Measurements from ENCODE around the gene FOXS1. TPM values are rescaled to one million over a fixed set of nuclear protein-coding genes. Genes with fewer than 3 reads are reported as not detected.
"Not testable (repeated sequence)": the region's sequence is repeated elsewhere in the genome, so short reads cannot be mapped to it uniquely, and the experiment has no call there.

Gene FOXS1
- total and polyA plus RNA-seq, 9 donors = 0.40 to 5.0 (median 0.69) TPM; not detected in 2

DNA sequence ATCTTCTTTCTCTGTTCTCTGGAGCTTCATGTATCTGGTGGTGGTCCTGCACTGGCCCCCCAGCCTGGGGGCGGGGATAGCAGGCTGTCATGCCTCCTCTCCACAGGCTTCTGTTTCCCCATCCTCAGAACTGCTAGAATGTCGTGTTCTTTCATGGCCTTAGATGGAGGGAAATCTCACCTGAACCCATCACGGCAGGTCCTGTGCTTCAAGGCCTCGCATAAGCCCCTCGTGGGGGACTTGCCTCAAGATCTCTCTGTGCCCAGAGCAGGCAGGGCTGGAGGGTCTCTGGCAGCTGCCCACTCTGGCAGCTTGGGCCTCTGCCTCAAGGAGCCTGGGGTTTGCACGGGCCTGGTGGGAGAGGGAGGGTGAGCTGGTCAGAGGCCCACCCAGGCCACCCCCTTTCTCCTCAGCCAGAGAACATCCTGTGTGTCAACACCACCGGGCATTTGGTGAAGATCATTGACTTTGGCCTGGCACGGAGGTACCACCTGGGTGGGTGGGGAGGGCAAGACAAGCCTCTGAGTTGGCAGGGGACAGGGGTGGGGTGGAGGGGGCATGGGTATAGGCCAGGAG is 14.9 kb downstream of the FOXS1 start:
- WGBS, 3 donors = 81 to 91% (median 90%) methylated on average over 5 to 8 of the region's 8 CpGs
- no peak overlapping the region for H3K4me3 ChIP-seq

DNA sequence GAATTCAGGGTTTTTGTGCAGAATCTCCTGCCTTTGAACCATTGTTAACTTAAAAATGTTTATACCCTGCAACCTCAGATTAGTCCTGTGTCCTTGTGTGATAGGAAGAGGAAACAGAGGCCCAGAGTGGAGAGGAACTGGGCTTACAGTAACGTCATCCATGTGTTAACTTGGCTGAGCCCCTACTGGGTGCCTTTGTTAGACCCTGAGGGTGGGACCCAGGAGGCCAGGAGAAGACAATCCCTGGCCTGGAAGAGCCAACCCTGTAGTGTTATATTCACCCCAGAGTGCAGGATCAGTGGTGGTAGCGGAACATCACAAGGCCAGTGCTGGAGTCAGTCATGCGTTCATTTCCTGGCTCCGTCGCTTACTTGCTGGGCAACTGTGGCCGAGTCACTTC is 15.7 kb downstream of the FOXS1 start:
- Histone ChIP-seq H3K27me3 (no peaks in the 10 kb centered on the region), H3K4me1 (ENCODE audit: insufficient read depth) (no peaks in the 10 kb centered on the region), H3K27ac (no peak overlapping the region), H3K9me3 (no peaks in the 10 kb centered on the region), H3K36me3 (no peaks in the 10 kb centered on the region), H3K4me3 (no peak overlapping the region)
- 84 to 87% (median 86%) methylated on average over 6 of the region's 6 CpGs for WGBS, 3 donors
- TF ChIP-seq, protein P1, sequence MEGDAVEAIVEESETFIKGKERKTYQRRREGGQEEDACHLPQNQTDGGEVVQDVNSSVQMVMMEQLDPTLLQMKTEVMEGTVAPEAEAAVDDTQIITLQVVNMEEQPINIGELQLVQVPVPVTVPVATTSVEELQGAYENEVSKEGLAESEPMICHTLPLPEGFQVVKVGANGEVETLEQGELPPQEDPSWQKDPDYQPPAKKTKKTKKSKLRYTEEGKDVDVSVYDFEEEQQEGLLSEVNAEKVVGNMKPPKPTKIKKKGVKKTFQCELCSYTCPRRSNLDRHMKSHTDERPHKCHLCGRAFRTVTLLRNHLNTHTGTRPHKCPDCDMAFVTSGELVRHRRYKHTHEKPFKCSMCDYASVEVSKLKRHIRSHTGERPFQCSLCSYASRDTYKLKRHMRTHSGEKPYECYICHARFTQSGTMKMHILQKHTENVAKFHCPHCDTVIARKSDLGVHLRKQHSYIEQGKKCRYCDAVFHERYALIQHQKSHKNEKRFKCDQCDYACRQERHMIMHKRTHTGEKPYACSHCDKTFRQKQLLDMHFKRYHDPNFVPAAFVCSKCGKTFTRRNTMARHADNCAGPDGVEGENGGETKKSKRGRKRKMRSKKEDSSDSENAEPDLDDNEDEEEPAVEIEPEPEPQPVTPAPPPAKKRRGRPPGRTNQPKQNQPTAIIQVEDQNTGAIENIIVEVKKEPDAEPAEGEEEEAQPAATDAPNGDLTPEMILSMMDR (IDR thresholded peaks at IDR 0.05) = no peak
- no peak for TF ChIP-seq EP300 (IDR thresholded peaks at IDR 0.05)
- TF ChIP-seq POLR2A (IDR thresholded peaks at IDR 0.05) = no peak
- intact Hi-C loops (cut with DNase I) = no loop called here
- no peak for DNase-seq

More for the DNA sequence above, 14.9 kb downstream of the FOXS1 start:
- H3K27ac ChIP-seq = no peak overlapping the region
- no peaks in the 10 kb centered on the region for H3K4me1 ChIP-seq (ENCODE audit: insufficient read depth)
- intact Hi-C loops (cut with DNase I) = no loop called here
- no peaks in the 10 kb centered on the region for H3K36me3 ChIP-seq
- no peaks in the 10 kb centered on the region for H3K27me3 ChIP-seq
- no peak for DNase-seq
- TF ChIP-seq EP300 (IDR thresholded peaks at IDR 0.05) (no peak), POLR2A (IDR thresholded peaks at IDR 0.05) (no peak)
- TF ChIP-seq, protein P1 (IDR thresholded peaks at IDR 0.05) = no peak
- no peaks in the 10 kb centered on the region for H3K9me3 ChIP-seq

DNA sequence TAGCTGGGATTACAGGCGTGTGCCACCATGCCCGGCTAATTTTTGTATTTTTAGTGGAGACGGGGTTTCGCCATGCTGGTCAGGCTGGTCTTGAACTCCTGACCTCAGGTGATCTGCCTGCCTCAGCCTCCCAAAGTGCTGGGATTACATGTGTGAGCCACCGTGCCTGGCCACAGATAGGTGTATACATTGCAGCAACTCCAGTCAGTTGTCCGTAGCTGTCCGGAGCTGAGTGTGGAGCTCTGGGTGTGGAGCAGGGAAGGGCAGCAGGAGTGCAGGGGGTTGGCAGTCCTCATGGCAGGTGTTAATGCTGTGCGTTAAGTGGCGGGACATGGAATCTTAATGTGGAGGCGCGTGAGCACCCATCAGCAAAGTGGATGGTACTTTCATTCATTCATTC is 17.4 kb downstream of the FOXS1 start:
- H3K4me1 ChIP-seq (ENCODE audit: insufficient read depth); DNase-seq; intact Hi-C loops (cut with DNase I); H3K27me3 ChIP-seq; H3K4me3 ChIP-seq; H3K9me3 ChIP-seq; H3K27ac ChIP-seq; H3K36me3 ChIP-seq: not testable (repeated sequence)
- 92 to 96% (median 95%) methylated on average over 11 of the region's 11 CpGs for WGBS, 3 donors

DNA sequence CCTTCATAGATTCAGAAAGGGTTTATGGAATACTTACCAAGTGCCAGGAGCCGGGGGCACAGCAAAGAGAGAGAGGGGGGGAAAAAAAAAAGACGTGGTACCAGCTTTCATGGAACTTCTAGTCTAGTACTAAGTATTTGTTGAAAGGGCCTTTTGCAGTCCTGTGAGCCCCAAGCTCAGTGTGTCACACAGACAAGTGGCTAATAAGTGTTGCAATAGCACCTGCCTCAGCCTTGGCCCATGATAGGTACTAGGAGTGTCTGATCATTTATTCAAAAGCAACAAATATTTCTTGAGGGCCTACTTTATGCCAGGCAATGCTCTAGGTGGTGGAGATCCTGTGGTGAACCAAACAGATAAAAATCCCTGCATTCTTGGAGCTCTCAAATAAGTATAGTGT is 18.3 kb downstream of the FOXS1 start:
- TF ChIP-seq POLR2A (IDR thresholded peaks at IDR 0.05) = no peak
- TF ChIP-seq, protein P1 (IDR thresholded peaks at IDR 0.05) = no peak
- TF ChIP-seq EP300 (IDR thresholded peaks at IDR 0.05) = no peak

DNA sequence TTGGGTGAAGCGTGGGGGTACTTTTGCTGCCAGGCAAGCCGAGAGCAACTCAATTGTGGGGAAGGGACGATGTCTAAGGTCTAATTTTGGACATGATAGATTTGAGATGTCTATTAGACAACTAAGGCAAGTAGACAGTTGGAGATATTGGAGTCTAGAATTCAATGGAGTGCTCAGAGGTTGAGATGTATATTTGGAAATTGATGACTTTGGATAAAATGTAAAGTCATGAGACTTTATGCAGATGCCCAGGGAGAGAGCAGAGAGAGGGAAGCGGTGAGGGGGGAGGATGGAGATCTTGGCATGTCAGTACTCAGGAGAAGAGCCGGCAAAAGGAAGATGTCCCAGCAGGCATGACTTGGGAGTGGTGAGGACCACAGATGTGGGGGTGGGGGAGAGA is 19.3 kb downstream of the FOXS1 start:
- Histone ChIP-seq H3K27me3 (no peaks in the 10 kb centered on the region), H3K36me3 (no peaks in the 10 kb centered on the region), H3K27ac (no peak overlapping the region), H3K4me1 (ENCODE audit: insufficient read depth) (no peaks in the 10 kb centered on the region), H3K9me3 (no peaks in the 10 kb centered on the region), H3K4me3 (no peak overlapping the region)
- intact Hi-C loops (cut with DNase I) = no loop called here
- TF ChIP-seq EP300 (IDR thresholded peaks at IDR 0.05) (no peak), POLR2A (IDR thresholded peaks at IDR 0.05) (no peak)
- TF ChIP-seq, protein P1 (IDR thresholded peaks at IDR 0.05) = no peak
- no peak for DNase-seq
- 86 to 92% (median 89%) methylated on average over 5 of the region's 5 CpGs for WGBS, 3 donors

More for the DNA sequence above, 18.3 kb downstream of the FOXS1 start:
- no peak overlapping the region for H3K4me3 ChIP-seq
- no peaks in the 10 kb centered on the region for H3K4me1 ChIP-seq (ENCODE audit: insufficient read depth)
- 71 to 79% (median 75%) methylated on average over 2 of the region's 2 CpGs for WGBS, 3 donors
- no peaks in the 10 kb centered on the region for H3K9me3 ChIP-seq
- no peak overlapping the region for H3K27ac ChIP-seq
- no peaks in the 10 kb centered on the region for H3K36me3 ChIP-seq
- DNase-seq = no peak
- intact Hi-C loops (cut with DNase I) = no loop called here
- no peaks in the 10 kb centered on the region for H3K27me3 ChIP-seq
